Muscle of leg (tissue), 16 donors: ENCODE results near the gene LYSMD1. TPM values are rescaled to one million over a fixed set of nuclear protein-coding genes. Genes with fewer than 3 reads are reported as not detected.
A peak's percentile ranks its signal among the peaks of the same experiment; 100 is the strongest.
"Not testable (repeated sequence)": the region's sequence is repeated elsewhere in the genome, so short reads cannot be mapped to it uniquely, and the experiment has no call there.

Source experiments
- DNase-seq: peaks from one replicate; pipeline ENCODE4 v3.0.0; 2013
- H3K27ac ChIP-seq: one replicate; pipeline ENCODE4 v1.5.1; 2013; ENCODE audit warnings: mild to moderate bottlenecking, low read length, control low read depth
- H3K27me3 ChIP-seq: one replicate; pipeline ENCODE4 v1.6.1; 2013; ENCODE audit warnings: low read length; ENCODE audit not compliant: control insufficient read depth, insufficient read depth
- H3K36me3 ChIP-seq: one replicate; pipeline ENCODE4 v1.6.1; 2013; ENCODE audit warnings: low read length; ENCODE audit not compliant: control insufficient read depth, insufficient read depth
- H3K4me1 ChIP-seq: one replicate; pipeline ENCODE4 v1.6.1; 2013; ENCODE audit warnings: low read length; ENCODE audit not compliant: control insufficient read depth, insufficient read depth
- H3K4me3 ChIP-seq: one replicate; pipeline ENCODE4 v1.5.1; 2013; ENCODE audit warnings: low read length, control low read depth
- H3K9me3 ChIP-seq: replicated peaks from 2 replicates; pipeline ENCODE4 v1.6.1; 2013; ENCODE audit warnings: low read depth, low read length; ENCODE audit not compliant: control insufficient read depth
- WGBS: methylation state at CpG from one replicate; pipeline ENCODE4 v1.1.5; 2013; ENCODE audit warnings: missing lambda C conversion rate; ENCODE audit not compliant: insufficient coverage; 5-methylcytosine and 5-hydroxymethylcytosine counted together
- long read RNA-seq, 11 donors: transcript quantifications; one replicate each; lab custom pipeline, GENCODE V29; 2026
- polyA plus RNA-seq, 8 donors: library from polyadenylated mRNA; unstranded; fragments of 120-200 nt; gene quantifications; one replicate each; pipeline versions ENCODE4 v1.2.1 to v1.2.3, GENCODE V29; 2013; ENCODE audit warnings: inconsistent platforms in 1 of 8, low replicate concordance in 1 of 8; ENCODE audit not compliant: insufficient read length in 8 of 8, insufficient read depth in 1 of 8
- total RNA-seq: library from RNA; stranded (reverse); fragments of 120-200 nt; gene quantifications from one replicate; pipeline ENCODE4 v1.2.4, GENCODE V29; 2013

The LYSMD1 gene
- total RNA-seq (14.1 TPM), polyA plus RNA-seq (10 to 100 TPM; 10.2 to 12.9 (median 11.6) TPM)
- long read RNA-seq, donor 1 = 0 reads
- long read RNA-seq, donor 2 = 0 reads
- long read RNA-seq, donor 3, transcript LYSMD1-201 (3 exons, 2,479 nt) = major isoform, 5 of 5 reads
- long read RNA-seq, donor 3, partial matches to known transcripts = 0 of 5 reads
- long read RNA-seq, donor 3, other reads (novel, unspliced or antisense) = 0 of 5 reads
- long read RNA-seq, donor 4, partial matches to known transcripts = 13 of 25 reads
- long read RNA-seq, donor 4, other reads (novel, unspliced or antisense) = 10 of 25 reads
- long read RNA-seq, donor 5, transcript LYSMD1-201 (3 exons, 2,479 nt) = major isoform, 8 of 55 reads
- long read RNA-seq, donor 5, partial matches to known transcripts = 9 of 55 reads
- long read RNA-seq, donor 5, other reads (novel, unspliced or antisense) = 38 of 55 reads
- long read RNA-seq, donor 6, partial matches to known transcripts = 0 of 4 reads
- long read RNA-seq, donor 6, other reads (novel, unspliced or antisense) = 0 of 4 reads
- long read RNA-seq, donor 7, partial matches to known transcripts = 24 of 42 reads
- long read RNA-seq, donor 7, other reads (novel, unspliced or antisense) = 13 of 42 reads
- long read RNA-seq, donor 8, partial matches to known transcripts = 13 of 31 reads
- long read RNA-seq, donor 8, other reads (novel, unspliced or antisense) = 18 of 31 reads
- long read RNA-seq, donor 9, partial matches to known transcripts = 0 of 2 reads
- long read RNA-seq, donor 9, other reads (novel, unspliced or antisense) = 0 of 2 reads
- long read RNA-seq, donor 10, partial matches to known transcripts = 0 of 5 reads
- long read RNA-seq, donor 10, other reads (novel, unspliced or antisense) = 0 of 5 reads
- long read RNA-seq, donor 11, partial matches to known transcripts = 0 of 2 reads
- long read RNA-seq, donor 11, other reads (novel, unspliced or antisense) = 0 of 2 reads

- peak; percentile 100 for DNase-seq
- Histone ChIP-seq H3K27me3 (no peaks in the 10 kb centered on the region), H3K4me3 (peak within 1 kb of the TSS; percentile 96), H3K4me1 (peaks cover 26% of the 10 kb centered on the region), H3K36me3 (peaks cover 41% of the 10 kb centered on the region), H3K9me3 (no peaks in the 10 kb centered on the region), H3K27ac (peak within 1 kb of the TSS; percentile 94)
- whole genome bisulfite sequencing = under 1% methylated on average over 36 of the region's 38 CpGs
Observed at GRCh38 chr1:151165738-151166504, at the start of gene LYSMD1, which contains the start of gene SCNM1. Gene LYSMD1, minus strand, starts transcription at chr1:151165902. Its CDS starts 644 bp downstream, at chr1:151165258. Gene SCNM1, plus strand, starts transcription at chr1:151166144. Its CDS starts 9 bp downstream, at chr1:151166153.

GRCh38 chr1:151213560-151213959 lies 47.9 kb upstream of the LYSMD1 start:
- Histone ChIP-seq H3K27ac (no peak overlapping the region), H3K4me3 (no peak overlapping the region), H3K9me3 (no peaks in the 10 kb centered on the region), H3K36me3 (peaks cover 22% of the 10 kb centered on the region), H3K4me1 (no peaks in the 10 kb centered on the region), H3K27me3 (no peaks in the 10 kb centered on the region)
- WGBS = no CpG with 5 or more reads among the region's 2 CpGs
- no peak for DNase-seq

- Histone ChIP-seq H3K27ac (no peak overlapping the region), H3K36me3 (peaks cover 33% of the 10 kb centered on the region), H3K27me3 (no peaks in the 10 kb centered on the region), H3K4me1 (no peaks in the 10 kb centered on the region), H3K4me3 (no peak overlapping the region), H3K9me3 (no peaks in the 10 kb centered on the region)
- DNase-seq = no peak
- 94% methylated on average over 7 of the region's 15 CpGs for WGBS
Observed at GRCh38 chr1:151211972-151212705, 46.4 kb upstream of the LYSMD1 start.

- no peak overlapping the region for H3K27ac ChIP-seq
- no peaks in the 10 kb centered on the region for H3K4me1 ChIP-seq
- H3K36me3 ChIP-seq = peaks cover 42% of the 10 kb centered on the region
- WGBS = no CpG with 5 or more reads among the region's 1 CpG
- H3K4me3 ChIP-seq = no peak overlapping the region
- DNase-seq = no peak
- H3K9me3 ChIP-seq = no peaks in the 10 kb centered on the region
- H3K27me3 ChIP-seq = no peaks in the 10 kb centered on the region
Observed at GRCh38 chr1:151210830-151211229, 45.1 kb upstream of the LYSMD1 start.

- WGBS = 84% methylated on average over 9 of the region's 12 CpGs
- H3K36me3 ChIP-seq = peaks cover 42% of the 10 kb centered on the region
- not testable (repeated sequence) for H3K4me3 ChIP-seq, H3K9me3 ChIP-seq, H3K27ac ChIP-seq, H3K4me1 ChIP-seq, H3K27me3 ChIP-seq, DNase-seq
Observed at GRCh38 chr1:151205381-151205965, 39.8 kb upstream of the LYSMD1 start.

- peaks cover 19% of the 10 kb centered on the region for H3K4me1 ChIP-seq
- H3K4me3 ChIP-seq = peak overlapping the region; percentile 100
- peaks cover 7% of the 10 kb centered on the region for H3K36me3 ChIP-seq
- 15% methylated on average over 5 of the region's 11 CpGs for WGBS
- peak overlapping the region; percentile 97 for H3K27ac ChIP-seq
- no peaks in the 10 kb centered on the region for H3K27me3 ChIP-seq
- DNase-seq = peak; percentile 70
- H3K9me3 ChIP-seq = no peaks in the 10 kb centered on the region
Observed at GRCh38 chr1:151199873-151200581, 34.3 kb upstream of the LYSMD1 start.

- Histone ChIP-seq H3K4me3 (peak within 1 kb of the TSS; percentile 100), H3K27ac (peak within 1 kb of the TSS; percentile 97), H3K27me3 (no peaks in the 10 kb centered on the region), H3K36me3 (peaks cover 7% of the 10 kb centered on the region), H3K9me3 (no peaks in the 10 kb centered on the region), H3K4me1 (peaks cover 19% of the 10 kb centered on the region)
- DNase-seq = peak; percentile 100
- under 1% methylated on average over 59 of the region's 60 CpGs for WGBS
Observed at GRCh38 chr1:151198254-151199127, 32.8 kb upstream of the LYSMD1 start, which contains the start of gene PIP5K1A. Gene PIP5K1A, plus strand, starts transcription at chr1:151198552. Its CDS starts 445 bp downstream, at chr1:151198997.

GRCh38 chr1:151197863-151198253 lies 32.2 kb upstream of the LYSMD1 start:
- H3K36me3 ChIP-seq = peaks cover 4% of the 10 kb centered on the region
- DNase-seq = no peak
- H3K27ac ChIP-seq = peak overlapping the region; percentile 97
- WGBS = 0% methylated on average over 1 of the region's 10 CpGs
- peaks cover 19% of the 10 kb centered on the region for H3K4me1 ChIP-seq
- H3K27me3 ChIP-seq = no peaks in the 10 kb centered on the region
- H3K9me3 ChIP-seq = no peaks in the 10 kb centered on the region
- peak overlapping the region; percentile 100 for H3K4me3 ChIP-seq
